HG02938 (cell line): ENCODE measurements around the gene MESP1.
"Not testable (repeated sequence)": the region's sequence is repeated elsewhere in the genome, so short reads cannot be mapped to it uniquely, and the experiment has no call there.

ENCODE experiments used
- ATAC-seq: cut with Tn5 transposase; IDR thresholded peaks from one replicate; pipeline ENCODE4 v1.9.1; 2021; ENCODE audit warnings: mild to moderate bottlenecking, moderate library complexity; ENCODE audit not compliant: unreplicated experiment

MESP1 gene

GRCh38 chr15:89750560-89751542, at the start of gene MESP1:
Gene MESP1, minus strand, starts transcription at chr15:89751249. Its CDS starts 18 bp downstream, at chr15:89751231.
- ATAC-seq: peak; percentile 98

- ATAC-seq: no peak
Observed at GRCh38 chr15:89799918-89800498, 49.0 kb upstream of the MESP1 start.

- no peak for ATAC-seq
Observed at GRCh38 chr15:89799011-89799911, 48.2 kb upstream of the MESP1 start.

- no peak for ATAC-seq
Observed at GRCh38 chr15:89797678-89798201, 46.7 kb upstream of the MESP1 start.

- no peak for ATAC-seq
Observed at GRCh38 chr15:89795996-89796395, 44.9 kb upstream of the MESP1 start.

- ATAC-seq: no peak
Observed at GRCh38 chr15:89794627-89795241, 43.7 kb upstream of the MESP1 start.

GRCh38 chr15:89792106-89792805, 41.2 kb upstream of the MESP1 start:
- ATAC-seq: no peak

- no peak for ATAC-seq
Observed at GRCh38 chr15:89790661-89791060, 39.6 kb upstream of the MESP1 start.

- no peak for ATAC-seq
Observed at GRCh38 chr15:89790206-89790605, 39.2 kb upstream of the MESP1 start.

- not testable (repeated sequence) for ATAC-seq
Observed at GRCh38 chr15:89788585-89788984, 37.5 kb upstream of the MESP1 start.

GRCh38 chr15:89787944-89788343, 36.9 kb upstream of the MESP1 start:
- no peak for ATAC-seq

- ATAC-seq: no peak
Observed at GRCh38 chr15:89785774-89786140, 34.7 kb upstream of the MESP1 start.

GRCh38 chr15:89785064-89785773, 34.2 kb upstream of the MESP1 start:
- no peak for ATAC-seq

- ATAC-seq: no peak
Observed at GRCh38 chr15:89784686-89784960, 33.6 kb upstream of the MESP1 start.

- no peak for ATAC-seq
Observed at GRCh38 chr15:89783861-89784685, 33.0 kb upstream of the MESP1 start.

- no peak for ATAC-seq
Observed at GRCh38 chr15:89783111-89783860, 32.2 kb upstream of the MESP1 start.

GRCh38 chr15:89782619-89782950, 31.5 kb upstream of the MESP1 start:
- ATAC-seq: not testable (repeated sequence)
